SHP77 (cell line): ENCODE results near the gene DYNLT1.
"Not testable (repeated sequence)": the region's sequence is repeated elsewhere in the genome, so short reads cannot be mapped to it uniquely, and the experiment has no call there.

ENCODE experiments used
- DNase-seq, 2 experiments: peaks; one replicate each; lab custom pipeline; 2025; lab: John Stamatoyannopoulos, UW

DYNLT1 gene

DNA sequence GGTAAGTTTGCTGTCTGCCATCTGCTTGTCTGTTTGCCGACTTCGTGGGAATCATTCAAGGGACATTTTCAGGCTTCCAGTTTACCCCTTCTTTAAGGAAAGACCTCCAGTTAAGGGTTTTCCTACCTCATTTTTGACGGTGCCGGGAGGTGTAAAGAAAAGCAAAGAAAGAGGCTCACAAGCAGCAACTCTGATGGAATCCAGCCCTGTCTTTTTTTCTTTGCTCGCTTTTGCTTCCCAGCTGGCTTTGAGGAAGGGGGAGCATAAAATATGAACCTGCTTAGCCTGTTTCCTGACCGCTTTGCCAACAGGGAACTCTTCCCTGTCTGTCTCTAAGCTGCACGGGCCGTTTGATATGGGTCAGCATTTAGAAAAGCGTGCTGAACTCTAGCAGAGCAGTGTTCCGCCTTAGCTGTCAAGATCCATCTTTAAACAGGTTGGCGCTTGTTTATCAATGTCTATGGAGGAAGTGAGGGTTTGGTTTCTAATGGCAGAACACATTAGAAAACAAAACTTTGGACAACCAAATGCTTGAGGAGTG is 19.2 kb upstream of the DYNLT1 start:
- DNase-seq = peak; percentile 21 to 29

- peak; percentile 56 to 65 for DNase-seq
Observed at GRCh38 chr6:158662954-158663624, 18.5 kb upstream of the DYNLT1 start.

- DNase-seq = no peak
Observed at GRCh38 chr6:158662607-158662953, 18.0 kb upstream of the DYNLT1 start.

DNA sequence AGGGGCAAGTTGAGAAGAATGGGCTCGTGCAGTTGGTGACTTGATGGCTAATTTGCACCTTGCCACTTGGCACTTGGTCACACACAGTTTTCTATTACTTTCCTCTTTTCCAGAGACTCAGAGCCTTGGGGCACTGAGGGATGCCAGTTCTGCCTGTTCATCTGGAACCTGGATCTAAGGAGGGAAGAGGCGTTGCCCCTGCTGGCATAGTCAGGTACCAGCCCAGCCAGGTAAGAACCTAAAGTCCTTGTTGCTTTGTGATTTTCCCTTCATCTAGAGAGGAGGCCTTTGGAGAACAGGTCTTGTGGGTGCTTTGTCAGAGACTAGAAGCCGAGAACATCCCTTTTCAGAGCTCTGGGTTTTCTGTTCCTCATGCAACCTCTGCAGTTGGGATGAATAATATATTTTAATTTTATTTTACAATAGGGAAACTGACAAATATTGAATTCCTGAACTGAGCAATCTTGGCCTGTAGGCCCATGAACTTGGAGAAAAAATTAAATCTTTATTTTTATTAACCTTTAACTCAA is 16.7 kb upstream of the DYNLT1 start:
- DNase-seq = peak in 1 of 2 experiments; percentile 9

DNA sequence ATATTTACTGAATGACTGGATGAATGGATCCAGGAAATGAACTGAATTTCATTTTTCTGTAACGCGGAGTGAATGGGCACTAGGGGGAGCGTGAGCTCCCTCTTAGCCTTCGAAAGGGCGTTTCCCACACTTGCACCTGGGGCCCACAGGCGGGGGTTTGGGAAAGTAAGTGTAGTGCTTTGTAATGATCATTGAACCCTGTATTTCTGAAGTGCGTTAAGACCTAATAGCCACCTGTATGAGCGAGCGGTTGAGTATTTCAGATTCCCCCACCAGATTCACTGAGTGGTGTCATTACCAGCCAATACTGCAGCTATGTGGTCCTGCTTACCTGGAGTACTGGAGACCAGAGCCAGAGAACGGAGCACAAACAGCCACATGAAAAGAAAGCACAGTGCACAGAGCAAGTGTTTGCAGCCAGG is 15.8 kb upstream of the DYNLT1 start:
- DNase-seq = peak; percentile 62 to 67

DNA sequence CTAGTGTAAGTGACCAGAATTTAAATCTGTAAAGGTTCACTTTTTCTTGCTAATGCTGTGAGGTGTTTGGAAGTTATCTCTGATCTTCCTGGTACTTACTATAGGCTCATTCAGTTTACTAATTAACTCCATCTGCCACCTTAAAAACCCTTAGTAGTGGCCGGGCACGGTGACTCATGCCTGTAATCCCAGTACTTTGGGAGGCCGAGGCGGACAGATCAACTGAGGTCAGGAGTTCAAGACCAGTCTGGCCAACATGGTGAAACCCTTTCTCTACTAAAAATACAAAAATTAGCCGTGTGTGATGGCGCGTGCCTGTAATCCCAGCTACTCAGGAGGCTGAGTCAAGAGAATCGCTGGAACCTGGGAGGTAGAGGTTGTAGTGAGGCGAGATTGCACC is 12.4 kb upstream of the DYNLT1 start:
- not testable (repeated sequence) for DNase-seq

DNA sequence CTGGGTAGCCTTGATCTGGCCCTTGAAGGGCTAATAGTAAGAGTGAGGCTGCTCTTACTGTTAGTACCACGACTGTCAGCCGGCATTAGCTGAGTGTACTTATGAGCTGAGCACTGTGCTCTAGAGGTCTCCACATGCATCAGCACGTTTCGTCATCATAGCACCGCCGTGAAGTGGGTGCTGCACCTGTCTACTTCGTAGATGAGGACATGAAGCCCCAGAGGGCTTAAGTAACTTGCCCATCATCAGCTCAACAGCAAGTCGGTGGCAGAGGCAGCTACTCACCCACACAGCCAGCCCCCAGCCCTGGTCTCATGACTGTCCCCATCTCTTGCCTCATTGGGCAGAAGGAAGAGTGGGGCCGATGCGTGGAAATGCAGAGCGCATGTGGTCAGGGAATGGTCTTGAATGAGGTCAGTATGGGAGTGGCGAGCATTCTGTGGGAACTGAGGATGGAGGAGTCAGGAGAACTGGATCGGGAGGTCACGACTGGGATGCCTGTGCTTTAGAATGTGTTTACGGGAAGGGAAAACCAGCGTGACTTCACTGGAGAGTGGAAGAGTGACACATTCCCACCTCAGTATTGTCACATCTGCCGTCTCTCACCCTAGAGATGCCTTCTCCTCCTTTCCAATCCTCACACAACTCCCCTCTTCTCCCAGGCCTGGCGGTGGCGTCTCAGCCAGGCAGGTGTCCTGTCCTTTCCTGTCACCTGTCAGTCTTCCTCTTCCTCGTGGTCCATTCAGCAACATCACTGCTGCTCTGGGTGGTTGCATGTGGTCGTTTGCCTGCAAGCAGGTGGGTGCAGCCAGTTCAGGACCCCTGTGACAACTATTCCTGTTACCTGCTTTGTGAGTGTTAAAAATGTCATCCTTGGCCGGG is 11.3 kb upstream of the DYNLT1 start:
- DNase-seq = peak; percentile 91 to 96

- peak; percentile 76 to 79 for DNase-seq
Observed at GRCh38 chr6:158654960-158655489, 10.5 kb upstream of the DYNLT1 start.

DNA sequence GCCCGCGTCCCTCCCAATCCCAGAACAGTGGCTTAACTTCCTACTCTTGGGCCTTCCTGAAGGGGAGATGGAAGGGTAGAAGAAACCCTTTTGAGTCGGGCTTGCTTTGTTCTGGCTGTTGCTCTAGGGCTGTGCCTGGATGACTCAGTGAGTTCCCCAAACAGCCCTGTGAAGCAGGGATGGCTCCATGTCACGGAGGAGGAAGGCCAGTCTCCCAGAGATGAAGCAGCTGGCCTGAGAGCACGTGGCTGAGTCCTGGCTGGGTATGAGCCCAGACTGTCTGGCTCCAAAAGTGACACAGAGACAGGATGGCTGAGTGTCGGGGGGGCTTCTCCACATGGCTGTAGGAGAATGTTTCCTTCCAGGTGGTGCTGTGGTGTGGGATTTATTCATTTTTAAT is 10.0 kb upstream of the DYNLT1 start:
- DNase-seq = peak; percentile 71 to 74

GRCh38 chr6:158653577-158654354 is 9.2 kb upstream of the DYNLT1 start:
- no peak for DNase-seq

DNA sequence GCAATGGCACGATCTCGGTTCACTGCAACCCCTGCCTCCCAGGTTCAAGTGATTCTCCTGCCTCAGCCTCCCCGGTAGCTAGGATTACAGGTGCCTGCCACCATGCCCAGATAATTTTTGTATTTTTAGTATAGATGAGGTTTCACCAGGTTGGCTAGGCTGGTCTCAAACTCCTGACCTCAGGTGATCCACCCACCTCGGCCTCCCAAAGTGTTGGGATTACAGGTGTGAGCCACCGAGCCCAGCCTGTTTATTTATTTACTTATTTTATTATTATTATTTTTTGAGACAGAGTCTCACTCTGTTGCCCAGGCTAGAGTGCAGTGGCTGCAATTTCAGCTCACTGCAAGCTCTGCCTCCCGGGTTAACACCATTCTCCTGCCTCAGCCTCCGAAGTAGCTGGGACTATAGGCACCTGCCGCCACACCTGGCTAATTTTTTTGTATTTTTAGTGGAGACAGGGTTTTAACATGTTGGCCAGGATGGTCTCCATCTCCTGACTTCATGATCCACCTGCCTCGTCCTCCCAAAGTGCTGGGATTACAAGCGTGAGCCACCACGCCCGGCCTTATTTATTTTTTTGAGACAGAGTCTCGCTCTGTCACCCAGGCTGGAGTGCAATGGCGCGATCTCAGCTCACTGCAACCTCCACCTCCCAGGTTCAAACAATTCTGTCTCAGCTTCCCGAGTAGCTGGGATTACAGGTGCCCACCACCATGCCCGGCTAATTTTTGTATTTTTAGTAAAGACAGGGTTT is 7.6 kb upstream of the DYNLT1 start:
- DNase-seq = not testable (repeated sequence)

DNA sequence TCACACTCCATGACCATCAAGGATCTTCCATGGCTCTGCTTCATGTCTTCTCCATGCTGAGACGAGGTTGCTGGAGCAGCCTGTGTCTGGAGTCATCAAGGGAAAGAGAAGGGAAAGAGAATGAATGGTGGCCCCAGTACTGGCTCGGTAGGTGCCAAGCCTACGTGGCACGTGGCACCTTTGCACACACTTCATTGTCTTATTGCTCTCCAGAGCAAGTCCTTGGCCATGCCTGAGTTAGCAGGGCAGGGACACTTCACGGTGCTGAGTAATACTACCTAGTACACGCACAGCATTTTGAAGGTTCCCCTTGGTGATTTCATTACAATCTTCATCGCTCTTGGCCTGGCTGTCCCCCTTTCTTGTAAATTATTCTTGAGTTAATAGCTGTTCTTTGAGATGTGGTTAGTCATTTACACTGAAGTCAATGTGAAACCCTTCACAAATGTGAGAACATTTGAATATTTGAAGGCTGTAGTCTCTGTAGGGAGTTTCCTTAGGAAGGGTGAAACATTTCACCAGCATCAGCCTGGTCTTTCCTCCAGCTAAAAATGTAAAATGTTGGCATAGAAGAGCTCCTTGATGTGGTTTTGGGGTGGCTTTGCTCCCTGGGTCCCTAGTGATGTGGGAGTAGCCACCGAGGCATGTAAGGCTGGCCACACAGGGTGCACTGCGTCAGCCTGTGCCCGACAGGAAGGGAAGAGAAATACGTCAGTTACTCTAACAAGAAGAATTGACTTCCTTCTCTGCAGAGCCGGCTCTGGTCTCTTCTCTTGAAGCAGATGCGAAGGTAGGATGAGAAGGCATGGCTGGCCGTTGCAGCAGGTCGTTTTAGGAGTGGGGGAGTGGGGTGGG is 5.0 kb upstream of the DYNLT1 start, which contains the start of gene SYTL3:
Gene SYTL3, plus strand, starts transcription at position 766 of the 855 bp plus-strand sequence. CDS start 13,215 bp downstream, outside the sequence.
- DNase-seq = peak; percentile 14 to 77

DNA sequence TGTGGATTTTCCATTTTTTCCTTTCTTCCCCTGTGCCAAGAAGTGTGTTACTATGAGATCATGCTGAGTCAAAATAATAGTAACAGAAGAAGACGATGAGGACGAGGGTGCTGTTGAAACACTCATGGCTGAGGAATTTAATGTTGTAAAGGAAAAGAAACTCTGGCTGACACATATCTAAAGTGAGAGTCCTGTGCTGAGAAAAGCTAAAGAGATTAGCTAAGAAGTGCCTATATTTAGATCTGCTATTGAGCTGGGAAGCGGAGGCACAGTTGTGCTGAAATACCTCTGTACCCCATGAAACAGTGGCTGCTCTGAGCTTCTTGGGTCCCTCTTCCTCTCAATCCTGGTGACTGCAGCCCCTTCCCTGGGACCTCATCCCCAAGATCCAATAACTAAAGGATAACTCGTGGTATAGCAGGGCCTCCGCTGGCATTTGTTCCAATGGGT is 4.2 kb upstream of the DYNLT1 start:
- no peak for DNase-seq

DNA sequence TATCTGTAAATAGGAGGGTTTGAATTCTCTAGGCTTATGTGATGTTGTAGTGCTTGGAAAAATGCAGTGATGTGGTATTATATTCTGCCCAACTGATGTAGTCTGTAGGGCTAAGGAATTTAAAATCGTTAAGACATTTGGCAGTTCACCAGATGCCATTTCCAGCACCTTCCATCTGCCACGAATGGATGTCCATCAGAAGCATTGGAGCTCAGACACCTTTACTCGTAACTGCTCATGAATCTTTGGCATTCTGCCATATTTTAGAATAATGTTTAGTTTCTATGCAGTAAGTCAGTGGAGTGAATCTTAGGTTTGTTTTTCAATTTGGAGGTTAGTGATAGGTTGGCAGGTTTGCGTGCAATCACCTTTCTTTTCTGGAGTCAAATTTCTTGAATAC is 3.0 kb upstream of the DYNLT1 start:
- no peak for DNase-seq

DNA sequence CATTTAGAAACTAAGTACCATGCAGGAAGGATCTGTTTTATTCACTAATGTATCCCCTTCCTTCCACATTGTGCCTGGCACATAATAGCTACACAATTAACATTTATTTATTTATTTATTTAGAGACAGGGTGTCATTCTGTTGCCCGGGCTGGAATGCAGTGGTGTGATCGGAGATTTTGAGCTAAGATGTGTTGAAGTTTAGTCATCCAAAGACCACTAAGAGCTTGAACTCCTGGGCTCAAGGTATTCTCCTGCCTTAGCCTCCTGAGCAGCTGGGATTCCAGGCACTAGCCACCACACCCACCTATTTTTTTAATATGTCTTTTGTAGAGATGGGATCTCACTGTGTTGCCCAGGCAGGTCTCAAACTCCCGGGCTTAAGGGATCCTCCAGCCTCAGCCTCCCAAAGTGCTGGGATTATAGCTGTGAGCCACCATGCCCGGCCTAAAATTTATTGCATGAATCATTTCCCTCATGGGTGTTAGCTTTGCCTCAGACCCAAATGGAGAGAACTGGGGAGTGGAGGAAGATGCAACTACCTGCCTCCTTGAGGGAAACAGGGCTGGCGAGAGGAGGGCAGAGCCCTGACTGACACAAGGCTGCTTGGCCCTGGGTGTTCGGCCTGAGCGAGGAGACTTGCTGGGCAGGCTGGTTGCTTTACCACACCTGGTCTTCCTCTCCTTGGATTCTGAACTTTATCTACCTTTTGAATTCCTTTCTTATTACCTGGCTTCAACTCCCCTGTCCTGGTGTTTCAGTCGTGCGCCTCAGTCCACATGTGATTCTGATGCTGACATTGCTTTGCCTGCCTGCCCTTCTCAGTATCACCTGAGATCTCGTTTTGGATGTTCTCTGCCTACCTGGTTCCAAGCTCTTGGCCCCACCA is 1.7 kb upstream of the DYNLT1 start:
- no peak for DNase-seq

DNA sequence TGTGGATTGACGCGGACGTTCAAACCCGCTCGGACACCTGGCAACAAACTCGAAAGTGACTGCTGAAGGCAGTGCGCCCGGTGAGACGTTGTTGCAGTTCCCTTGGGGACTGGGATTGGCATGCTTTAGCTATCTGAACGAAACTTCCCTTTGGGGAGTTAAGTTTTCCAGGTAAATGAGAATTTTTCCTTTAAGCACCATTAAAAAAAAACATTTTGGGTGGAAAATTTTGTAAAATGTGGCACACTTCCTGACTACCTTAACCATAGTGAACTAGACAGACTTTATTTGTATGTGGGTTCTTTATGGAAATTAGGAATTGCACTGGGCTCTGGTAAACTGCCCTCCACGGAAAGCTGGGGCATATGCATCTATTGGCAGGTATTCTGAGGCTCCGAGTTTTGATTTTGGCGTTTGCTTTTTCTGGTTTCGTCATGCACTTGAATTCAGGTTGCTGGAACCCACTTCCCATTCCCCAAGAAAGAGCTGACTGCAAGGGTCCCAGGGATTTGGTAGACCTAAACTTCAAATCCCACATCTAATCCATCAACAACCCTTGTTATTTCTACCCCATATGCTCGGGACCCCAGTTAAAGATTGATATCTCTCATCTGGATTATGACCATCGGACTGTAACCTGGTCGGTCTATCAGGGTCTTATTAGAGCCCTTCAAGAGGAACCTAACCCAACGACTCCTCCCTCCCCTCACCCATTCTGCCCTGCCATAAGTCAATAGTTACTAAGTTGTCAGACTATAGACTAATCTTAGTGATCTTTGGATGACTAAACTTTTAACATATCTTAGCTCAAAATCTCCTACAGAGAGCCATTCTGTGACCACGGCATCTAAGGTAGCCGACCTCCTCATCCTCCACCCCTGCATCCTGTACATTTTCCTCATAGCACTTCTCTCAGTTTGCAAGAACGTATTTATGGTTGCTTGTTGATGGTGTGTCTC is 800 bp upstream of the DYNLT1 start:
- no peak for DNase-seq

- DNase-seq = no peak
Observed at GRCh38 chr6:158643836-158644230, 710 bp downstream of the DYNLT1 start.
